OCI-LY1 (cell line): ENCODE results near the gene RGS17.

Experiments used
- H2AFZ ChIP-seq: fragments of 200-600 bp; sonication (generic), shearing (Covaris generic); 2 replicates; pipeline ENCODE4 v1.6.0; 2014; ENCODE audit warnings: antibody characterized with exemption, mild to moderate bottlenecking, low read length
- H3F3A ChIP-seq: fragments of 200-600 bp; sonication (generic), shearing (Covaris generic); 2 replicates; pipeline ENCODE4 v1.6.0; 2014; ENCODE audit warnings: mild to moderate bottlenecking, antibody characterized with exemption, low read length, moderate library complexity; ENCODE audit not compliant: insufficient read depth
- H3K27ac ChIP-seq: fragments of 200-600 bp; sonication (generic); 2 replicates; pipeline ENCODE4 v1.5.1; 2014; ENCODE audit warnings: low read length, mixed run types, mild to moderate bottlenecking, low read depth; ENCODE audit not compliant: poor library complexity, severe bottlenecking
- H3K27me3 ChIP-seq: fragments of 200-600 bp; sonication (generic); 2 replicates; pipeline ENCODE4 v1.6.0; 2014; ENCODE audit warnings: antibody characterized with exemption, mild to moderate bottlenecking, low read length, moderate library complexity; ENCODE audit not compliant: insufficient read depth
- H3K36me3 ChIP-seq: fragments of 200-600 bp; sonication (generic); 2 replicates; pipeline ENCODE4 v1.6.1; 2014; ENCODE audit warnings: mild to moderate bottlenecking, antibody characterized with exemption, low read length, moderate library complexity, mixed read lengths; ENCODE audit not compliant: insufficient read depth
- H3K4me1 ChIP-seq: fragments of 200-600 bp; sonication (generic); 2 replicates; pipeline ENCODE4 v1.5.1; 2014; ENCODE audit warnings: mild to moderate bottlenecking, low read length, moderate library complexity; ENCODE audit not compliant: insufficient read depth, severe bottlenecking
- H3K4me2 ChIP-seq: fragments of 200-600 bp; sonication (generic), shearing (Covaris generic); 2 replicates; pipeline ENCODE4 v1.6.1; 2014; ENCODE audit warnings: low read length
- H3K4me3 ChIP-seq: fragments of 200-600 bp; sonication (generic); 2 replicates; pipeline ENCODE4 v1.5.1; 2014; ENCODE audit warnings: low read length, low read depth, mild to moderate bottlenecking, mixed read lengths; ENCODE audit not compliant: poor library complexity, severe bottlenecking
- H3K79me2 ChIP-seq: fragments of 200-600 bp; shearing (Covaris generic); 2 replicates; pipeline ENCODE4 v1.6.1; 2016; ENCODE audit warnings: mixed run types, low read length, mixed read lengths; ENCODE audit not compliant: insufficient read depth
- H3K9ac ChIP-seq: fragments of 200-600 bp; sonication (generic), shearing (Covaris generic); 2 replicates; pipeline ENCODE4 v1.6.1; 2014; ENCODE audit warnings: mild to moderate bottlenecking, low read length, mixed read lengths
- H3K9me2 ChIP-seq: fragments of 200-600 bp; sonication (generic), shearing (Covaris generic); 2 replicates; pipeline ENCODE4 v1.6.1; 2014; ENCODE audit warnings: low read depth, mild to moderate bottlenecking, low read length, mixed read lengths
- H3K9me3 ChIP-seq: fragments of 200-600 bp; shearing (Covaris generic); 2 replicates; pipeline ENCODE4 v1.6.1; 2014; ENCODE audit warnings: low read length, mixed read lengths
- H4K20me1 ChIP-seq: fragments of 200-600 bp; sonication (generic), shearing (Covaris generic); 2 replicates; pipeline ENCODE4 v1.6.0; 2016; ENCODE audit warnings: mild to moderate bottlenecking, low read length; ENCODE audit not compliant: insufficient read depth
- EZH2 ChIP-seq: fragments of 200-600 bp; sonication (generic), shearing (Covaris generic); IDR thresholded peaks from 2 replicates; pipeline ENCODE4 v1.8.0; 2017; ENCODE audit warnings: borderline replicate concordance, mixed run types, mild to moderate bottlenecking, antibody characterized with exemption, low read length, moderate library complexity, mixed read lengths
- TF ChIP-seq, protein P1 (sequence below): fragments of 200-600 bp; sonication (generic), shearing (Covaris generic); IDR thresholded peaks from 2 replicates; pipeline ENCODE4 v1.5.1; 2017; ENCODE audit warnings: mild to moderate bottlenecking, antibody characterized with exemption, low read length, moderate library complexity, mixed read lengths

Gene RGS17

DNA sequence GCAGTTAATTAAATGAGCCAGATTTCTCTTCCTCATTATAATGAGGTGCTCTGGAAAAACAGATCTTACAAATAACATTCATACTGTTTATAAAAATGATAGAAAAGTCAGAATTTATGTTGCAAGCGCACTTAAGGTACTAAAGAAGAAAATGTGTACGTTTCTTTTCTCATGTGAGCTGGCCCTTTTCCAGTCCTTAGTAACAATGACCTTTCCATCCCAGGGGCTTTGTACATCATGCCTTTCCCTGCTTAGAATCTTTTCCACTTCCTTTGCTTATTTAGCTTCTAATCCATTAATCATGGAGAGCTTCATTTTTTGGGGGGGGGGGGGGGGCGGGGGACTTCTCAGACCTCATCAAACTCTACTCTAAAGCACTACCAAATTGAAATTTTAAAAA is 153.0 kb downstream of the RGS17 start:
- Histone ChIP-seq H3K4me3 (no peak overlapping the region), H4K20me1 (0 out of 2 replicates have a peak, but pooled peaks cover 6% of the 10 kb centered on the region), H3K9me2 (no peaks in the 10 kb centered on the region), H3K4me2 (no peak overlapping the region), H3F3A (no peaks in the 10 kb centered on the region), H3K79me2 (peaks cover 92% of the 10 kb centered on the region), H3K36me3 (peaks cover 87% of the 10 kb centered on the region), H2AFZ (no peak overlapping the region), H3K9ac (no peak overlapping the region), H3K27me3 (no peaks in the 10 kb centered on the region), H3K27ac (no peak overlapping the region), H3K4me1 (peaks cover 42% of the 10 kb centered on the region), H3K9me3 (no peaks in the 10 kb centered on the region)
- no peak for TF ChIP-seq EZH2

- Histone ChIP-seq H3K9me2 (no peaks in the 10 kb centered on the region), H3K79me2 (peaks cover 89% of the 10 kb centered on the region), H3F3A (no peaks in the 10 kb centered on the region), H3K36me3 (peaks cover 92% of the 10 kb centered on the region), H4K20me1 (0 out of 2 replicates have a peak, but pooled peaks cover 6% of the 10 kb centered on the region), H3K4me1 (peaks cover 42% of the 10 kb centered on the region), H3K4me3 (no peak overlapping the region), H3K9ac (no peak overlapping the region), H3K9me3 (no peaks in the 10 kb centered on the region), H3K4me2 (no peak overlapping the region), H3K27me3 (no peaks in the 10 kb centered on the region), H2AFZ (no peak overlapping the region), H3K27ac (no peak overlapping the region)
- TF ChIP-seq EZH2, result no peak
Observed at GRCh38 chr6:152977556-152977955, 153.5 kb downstream of the RGS17 start.

DNA sequence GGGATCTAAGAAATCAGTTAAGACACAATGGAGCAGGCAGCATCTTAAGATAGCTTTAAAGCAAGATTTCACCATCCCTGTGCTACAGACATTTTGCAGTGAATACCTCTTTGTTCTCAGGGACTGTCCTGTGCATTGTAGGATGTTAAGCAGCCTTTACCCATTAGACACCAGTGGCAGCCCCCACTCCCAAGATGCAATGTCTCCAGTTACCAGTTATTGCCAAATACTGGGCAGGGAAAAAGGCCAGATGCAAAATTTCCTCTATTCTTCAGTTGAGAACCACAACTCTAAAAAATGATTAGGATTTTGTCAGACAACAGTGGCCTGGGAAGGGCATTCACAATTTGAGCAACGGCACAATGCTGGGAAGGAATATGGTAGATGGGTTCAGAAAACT is 154.3 kb downstream of the RGS17 start:
- H3K36me3 ChIP-seq, result peaks cover 97% of the 10 kb centered on the region
- H3K9me2 ChIP-seq, result no peaks in the 10 kb centered on the region
- H3K4me1 ChIP-seq, result peaks cover 42% of the 10 kb centered on the region
- H3K79me2 ChIP-seq, result peaks cover 86% of the 10 kb centered on the region
- no peak overlapping the region; the same call in 1 of the 2 replicates for H3K4me2 ChIP-seq
- H3K9me3 ChIP-seq, result no peaks in the 10 kb centered on the region
- H3K27me3 ChIP-seq, result no peaks in the 10 kb centered on the region
- no peak overlapping the region for H3K9ac ChIP-seq
- TF ChIP-seq EZH2, result no peak
- TF ChIP-seq, protein P1, sequence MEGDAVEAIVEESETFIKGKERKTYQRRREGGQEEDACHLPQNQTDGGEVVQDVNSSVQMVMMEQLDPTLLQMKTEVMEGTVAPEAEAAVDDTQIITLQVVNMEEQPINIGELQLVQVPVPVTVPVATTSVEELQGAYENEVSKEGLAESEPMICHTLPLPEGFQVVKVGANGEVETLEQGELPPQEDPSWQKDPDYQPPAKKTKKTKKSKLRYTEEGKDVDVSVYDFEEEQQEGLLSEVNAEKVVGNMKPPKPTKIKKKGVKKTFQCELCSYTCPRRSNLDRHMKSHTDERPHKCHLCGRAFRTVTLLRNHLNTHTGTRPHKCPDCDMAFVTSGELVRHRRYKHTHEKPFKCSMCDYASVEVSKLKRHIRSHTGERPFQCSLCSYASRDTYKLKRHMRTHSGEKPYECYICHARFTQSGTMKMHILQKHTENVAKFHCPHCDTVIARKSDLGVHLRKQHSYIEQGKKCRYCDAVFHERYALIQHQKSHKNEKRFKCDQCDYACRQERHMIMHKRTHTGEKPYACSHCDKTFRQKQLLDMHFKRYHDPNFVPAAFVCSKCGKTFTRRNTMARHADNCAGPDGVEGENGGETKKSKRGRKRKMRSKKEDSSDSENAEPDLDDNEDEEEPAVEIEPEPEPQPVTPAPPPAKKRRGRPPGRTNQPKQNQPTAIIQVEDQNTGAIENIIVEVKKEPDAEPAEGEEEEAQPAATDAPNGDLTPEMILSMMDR, result no peak
- no peak overlapping the region for H3K4me3 ChIP-seq
- H2AFZ ChIP-seq, result no peak overlapping the region
- no peaks in the 10 kb centered on the region; the same call in 1 of the 2 replicates for H3F3A ChIP-seq
- H3K27ac ChIP-seq, result no peak overlapping the region
- H4K20me1 ChIP-seq, result 0 out of 2 replicates have a peak, but pooled peaks cover 6% of the 10 kb centered on the region

- Histone ChIP-seq H3K36me3 (peaks cover 99% of the 10 kb centered on the region), H2AFZ (no peak overlapping the region), H3K4me3 (no peak overlapping the region), H3K27ac (no peak overlapping the region), H3K9me2 (no peaks in the 10 kb centered on the region), H3K9me3 (no peaks in the 10 kb centered on the region), H3F3A (peaks cover 7% of the 10 kb centered on the region; the same call in 1 of the 2 replicates), H3K27me3 (no peaks in the 10 kb centered on the region), H3K4me2 (no peak overlapping the region), H3K79me2 (peaks cover 72% of the 10 kb centered on the region), H4K20me1 (0 out of 2 replicates have a peak, but pooled peaks cover 6% of the 10 kb centered on the region), H3K4me1 (peaks cover 32% of the 10 kb centered on the region), H3K9ac (no peak overlapping the region)
- TF ChIP-seq EZH2, result no peak
- TF ChIP-seq, protein P1, result no peak
Observed at GRCh38 chr6:152975204-152975915, 155.7 kb downstream of the RGS17 start.
